HepG2 (cell line): ENCODE measurements around the gene ZNF84. TPM values are rescaled to one million over a fixed set of nuclear protein-coding genes. Genes with fewer than 3 reads are reported as not detected.
A peak's percentile ranks its signal among the peaks of the same experiment; 100 is the strongest.

ENCODE experiments used
- ATF1 ChIP-seq: IDR thresholded peaks from 2 replicates; pipeline ENCODE4 v1.6.1; 2016; ENCODE audit warnings: mild to moderate bottlenecking, control low read depth
- ATM ChIP-seq: fragments of 450-650 bp; IDR thresholded peaks from 2 replicates; pipeline ENCODE4 v1.7.1; 2017; ENCODE audit warnings: mild to moderate bottlenecking, borderline replicate concordance
- ATRX ChIP-seq: sonication (generic); formaldehyde crosslinking; IDR thresholded peaks from 2 replicates; pipeline ENCODE4 v1.4.0; 2020; ENCODE audit warnings: missing genetic modification reagents, borderline replicate concordance
- CBFB ChIP-seq: sonication (generic); formaldehyde crosslinking; IDR thresholded peaks from 2 replicates; pipeline ENCODE4 v1.4.0; 2020; ENCODE audit warnings: missing genetic modification reagents
- CCDC6 ChIP-seq: sonication (generic); formaldehyde crosslinking; IDR thresholded peaks from 2 replicates; pipeline ENCODE4 v1.8.1; 2022; ENCODE audit warnings: mild to moderate bottlenecking, missing genetic modification reagents, moderate library complexity
- ETV6 ChIP-seq: sonication (generic); formaldehyde crosslinking; conservative IDR thresholded peaks from 2 replicates; pipeline ENCODE4 v1.4.0; 2020; ENCODE audit warnings: missing genetic modification reagents
- GATA4 ChIP-seq: sonication (generic); IDR thresholded peaks from 2 replicates; pipeline ENCODE4 v1.6.1; 2016; ENCODE audit warnings: antibody characterized with exemption, low read depth, borderline replicate concordance
- HMGA1 ChIP-seq: sonication (generic); formaldehyde crosslinking; conservative IDR thresholded peaks from 2 replicates; pipeline ENCODE4 v1.4.0; 2020; ENCODE audit warnings: missing genetic modification reagents
- HMGXB3 ChIP-seq: sonication (generic); formaldehyde crosslinking; IDR thresholded peaks from 2 replicates; pipeline ENCODE4 v1.4.0; 2020; ENCODE audit warnings: missing genetic modification reagents, borderline replicate concordance
- HOXD1 ChIP-seq: sonication (generic); formaldehyde crosslinking; IDR thresholded peaks from 2 replicates; pipeline ENCODE4 v1.5.0; 2020; ENCODE audit warnings: missing genetic modification reagents
- KDM4B ChIP-seq: sonication (generic); formaldehyde crosslinking; IDR thresholded peaks from 2 replicates; pipeline ENCODE4 v1.4.0; 2020; ENCODE audit warnings: missing genetic modification reagents
- KLF16 ChIP-seq, 2 experiments: sonication (generic) in 1 of 2; formaldehyde crosslinking in 1 of 2; IDR thresholded peaks; 2 replicates each; pipeline versions ENCODE4 v1.6.1 to v1.8.0; 2016 to 2023; ENCODE audit warnings: missing genetic modification reagents in 2 of 2, missing compliant biosample characterization in 1 of 2
- NCOA5 ChIP-seq: sonication (generic); formaldehyde crosslinking; IDR thresholded peaks from 2 replicates; pipeline ENCODE4 v1.4.0; 2020; ENCODE audit warnings: missing genetic modification reagents
- RBM22 ChIP-seq: fragments of 200-400 bp; formaldehyde crosslinking; optimal IDR thresholded peaks from 2 replicates; pipeline ENCODE3; 2017; ENCODE audit warnings: mild to moderate bottlenecking, low read length, moderate library complexity
- SPEN ChIP-seq: sonication (generic); formaldehyde crosslinking; IDR thresholded peaks from 2 replicates; pipeline ENCODE4 v1.5.1; 2020; ENCODE audit warnings: low read depth, mild to moderate bottlenecking, missing genetic modification reagents
- SSRP1 ChIP-seq: IDR thresholded peaks from 2 replicates; pipeline ENCODE4 v1.6.1; 2016; ENCODE audit warnings: control low read depth
- XBP1 ChIP-seq: sonication (generic); formaldehyde crosslinking; IDR thresholded peaks from 2 replicates; pipeline ENCODE4 v1.5.0; 2020; ENCODE audit warnings: missing genetic modification reagents
- ZBTB26 ChIP-seq: IDR thresholded peaks from 2 replicates; pipeline ENCODE4 v1.6.1; 2016; ENCODE audit warnings: missing compliant biosample characterization, missing genetic modification reagents, borderline replicate concordance
- ZNF136 ChIP-seq: sonication (generic); formaldehyde crosslinking; IDR thresholded peaks from 2 replicates; pipeline ENCODE4 v1.8.1; 2022; ENCODE audit warnings: low read depth, mild to moderate bottlenecking, moderate library complexity, missing genetic modification reagents
- ZNF331 ChIP-seq: sonication (generic); formaldehyde crosslinking; IDR thresholded peaks from 2 replicates; pipeline ENCODE4 v1.4.0; 2020; ENCODE audit warnings: missing genetic modification reagents
- ZNF530 ChIP-seq: sonication (generic); formaldehyde crosslinking; IDR thresholded peaks from 2 replicates; pipeline ENCODE4 v1.5.0; 2020; ENCODE audit warnings: low read depth, mild to moderate bottlenecking, missing genetic modification reagents
- ZNF605 ChIP-seq: sonication (generic); formaldehyde crosslinking; IDR thresholded peaks from 2 replicates; pipeline ENCODE4 v1.8.0; 2022; ENCODE audit warnings: mild to moderate bottlenecking, missing genetic modification reagents
- ZNF83 ChIP-seq: sonication (generic); formaldehyde crosslinking; IDR thresholded peaks from 2 replicates; pipeline ENCODE4 v1.4.0; 2020; ENCODE audit warnings: missing genetic modification reagents, mild to moderate bottlenecking, borderline replicate concordance
- ZNF841 ChIP-seq: sonication (generic); formaldehyde crosslinking; IDR thresholded peaks from 2 replicates; pipeline ENCODE4 v1.8.1; 2023; ENCODE audit warnings: missing genetic modification reagents, borderline replicate concordance
- ZSCAN20 ChIP-seq: sonication (generic); formaldehyde crosslinking; IDR thresholded peaks from 2 replicates; pipeline ENCODE4 v1.4.0; 2020; ENCODE audit warnings: missing genetic modification reagents, mild to moderate bottlenecking, borderline replicate concordance
- ZSCAN29 ChIP-seq: sonication (generic); formaldehyde crosslinking; conservative IDR thresholded peaks from 2 replicates; pipeline ENCODE4 v1.4.0; 2020; ENCODE audit warnings: mild to moderate bottlenecking, missing genetic modification reagents
- polyA plus RNA-seq, 8 experiments: library from polyadenylated mRNA; depleted of rRNA in 3 of 8; stranded (reverse) in 7 of 8; unstranded in 1 of 8; fragments of >200 nt; fragmentation: Illumina TruSeq in 4 of 8; extraction: Trizol in 4 of 8; gene quantifications; 2 replicates each; pipeline versions ENCODE4 v1.2.1 to v1.2.3, GENCODE V29; 2011 to 2016; ENCODE audit warnings: low read depth in 4 of 8, missing spikeins in 1 of 8, mixed read lengths in 1 of 8; ENCODE audit not compliant: insufficient read depth in 1 of 8
- total RNA-seq, 5 experiments: library from RNA; depleted of rRNA; stranded (reverse); fragments of >200 nt; fragmentation: Illumina TruSeq; extraction: Trizol; gene quantifications; 2 replicates each; pipeline ENCODE4 v1.2.3, GENCODE V29; 2016; ENCODE audit warnings: low read depth in 1 of 5

The ZNF84 gene
- total and polyA plus RNA-seq, 2 of the 13 experiments (the other 11 are each of a cell fraction or from before 2014, with no cell fraction given) = 15.5 to 21.8 TPM

- TF ChIP-seq ZNF605 (no peak), ATRX (CRISPR knock-in tag) (no peak), RBM22 (no peak), HOXD1 (CRISPR knock-in tag) (no peak), SPEN (peak; percentile 81), ATF1 (CRISPR knock-in tag) (no peak), HMGA1 (CRISPR knock-in tag) (no peak), ZNF136 (0 out of 2 replicates have a peak, but pooled peaks have one; percentile 91), ZBTB26 (CRISPR knock-in tag) (no peak), ZNF841 (CRISPR knock-in tag) (peak; percentile 82; the same call in 1 of the 2 replicates), KDM4B (CRISPR knock-in tag) (no peak), NCOA5 (CRISPR knock-in tag) (no peak), CCDC6 (CRISPR knock-in tag) (peak; percentile 93), ZSCAN29 (CRISPR knock-in tag) (0 out of 2 replicates have a peak, but pooled peaks have one; percentile 31), ATM (no peak), HMGXB3 (CRISPR knock-in tag) (peak; percentile 55; the same call in 1 of the 2 replicates), CBFB (CRISPR knock-in tag) (0 out of 2 replicates have a peak, but pooled peaks have one; percentile 48), ZSCAN20 (0 out of 2 replicates have a peak, but pooled peaks have one; percentile 63), ZNF331 (CRISPR knock-in tag) (no peak; the same call in 1 of the 2 replicates), ZNF530 (CRISPR knock-in tag) (0 out of 2 replicates have a peak, but pooled peaks have one; percentile 55), GATA4 (no peak), KLF16 (CRISPR knock-in tag; IDR thresholded peaks at IDR 0.05) (peak in 1 of 2 experiments; percentile 49; a peak in 1 of 4 replicates), ETV6 (CRISPR knock-in tag) (0 out of 2 replicates have a peak, but pooled peaks have one; percentile 19), SSRP1 (CRISPR knock-in tag) (no peak), ZNF83 (CRISPR knock-in tag) (0 out of 2 replicates have a peak, but pooled peaks have one; percentile 40), XBP1 (CRISPR knock-in tag) (no peak)
These were observed at the start of gene ZNF84 (continued) for GRCh38 chr12:133037207-133038005.
